H9 (cell line): ENCODE measurements around the gene CDK16. TPM values are rescaled to one million over a fixed set of nuclear protein-coding genes. Genes with fewer than 3 reads are reported as not detected.

ENCODE experiments used
- DNase-seq: peaks from one replicate; pipeline ENCODE4 v3.0.0-alpha.2; 2017
- H2AFZ ChIP-seq: one replicate; pipeline ENCODE4 v1.6.1; 2013; ENCODE audit warnings: mild to moderate bottlenecking, low read length, control low read depth, moderate library complexity
- H2AK5ac ChIP-seq: 2 replicates; pipeline ENCODE4 v1.6.1; 2013; ENCODE audit warnings: low read length, control low read depth, mixed read lengths; ENCODE audit not compliant: insufficient read length
- H2BK120ac ChIP-seq: one replicate; pipeline ENCODE4 v1.6.1; 2013; ENCODE audit warnings: low read depth, mild to moderate bottlenecking, low read length, control low read depth, inconsistent platforms; ENCODE audit not compliant: poor library complexity, severe bottlenecking
- H2BK12ac ChIP-seq: 2 replicates; pipeline ENCODE4 v1.6.1; 2013; ENCODE audit warnings: low read length, control low read depth, mixed read lengths, low read depth; ENCODE audit not compliant: insufficient read length
- H2BK15ac ChIP-seq: 2 replicates; pipeline ENCODE4 v1.6.1; 2013; ENCODE audit warnings: low read depth, low read length, control low read depth
- H2BK20ac ChIP-seq: one replicate; pipeline ENCODE4 v1.6.1; 2013; ENCODE audit warnings: low read depth, mild to moderate bottlenecking, low read length, control low read depth, inconsistent platforms; ENCODE audit not compliant: poor library complexity, severe bottlenecking
- H2BK5ac ChIP-seq: 2 replicates; pipeline ENCODE4 v1.6.1; 2013; ENCODE audit warnings: low read length, control low read depth, mixed read lengths; ENCODE audit not compliant: insufficient read length
- H3K14ac ChIP-seq: 2 replicates; pipeline ENCODE4 v1.6.1; 2013; ENCODE audit warnings: low read length, control low read depth; ENCODE audit not compliant: insufficient read depth
- H3K18ac ChIP-seq: 2 replicates; pipeline ENCODE4 v1.6.1; 2013; ENCODE audit warnings: low read depth, mild to moderate bottlenecking, mixed read lengths, low read length, control low read depth; ENCODE audit not compliant: insufficient read length
- H3K23ac ChIP-seq: 2 replicates; pipeline ENCODE4 v1.6.1; 2013; ENCODE audit warnings: low read length, control low read depth, mixed read lengths, low read depth; ENCODE audit not compliant: insufficient read length
- H3K23me2 ChIP-seq: 2 replicates; pipeline ENCODE4 v1.6.1; 2013; ENCODE audit warnings: low read depth, mild to moderate bottlenecking, mixed read lengths, low read length, control low read depth; ENCODE audit not compliant: insufficient read length, poor library complexity, severe bottlenecking
- H3K27ac ChIP-seq: 2 replicates; pipeline ENCODE4 v1.5.1; 2013; ENCODE audit warnings: low read length, control low read depth, mixed read lengths, low read depth; ENCODE audit not compliant: insufficient read length
- H3K27me3 ChIP-seq: 2 replicates; pipeline ENCODE4 v1.6.1; 2013; ENCODE audit warnings: low read length, control low read depth, inconsistent platforms; ENCODE audit not compliant: insufficient read depth
- H3K4ac ChIP-seq: 2 replicates; pipeline ENCODE4 v1.6.1; 2013; ENCODE audit warnings: low read depth, mild to moderate bottlenecking, control low read depth, inconsistent platforms, low read length, moderate library complexity
- H3K4me1 ChIP-seq: 2 replicates; pipeline ENCODE4 v1.6.1; 2013; ENCODE audit warnings: low read length, control low read depth, inconsistent platforms; ENCODE audit not compliant: insufficient read depth
- H3K4me2 ChIP-seq: 2 replicates; pipeline ENCODE4 v1.6.1; 2013; ENCODE audit warnings: low read length, control low read depth, mixed read lengths; ENCODE audit not compliant: insufficient read length, insufficient read depth
- H3K56ac ChIP-seq: 2 replicates; pipeline ENCODE4 v1.6.1; 2013; ENCODE audit warnings: low read depth, mild to moderate bottlenecking, mixed read lengths, low read length, control low read depth; ENCODE audit not compliant: insufficient read length
- H3K79me1 ChIP-seq: 2 replicates; pipeline ENCODE4 v1.6.1; 2013; ENCODE audit warnings: low read depth, mild to moderate bottlenecking, moderate library complexity, low read length, control low read depth, inconsistent platforms; ENCODE audit not compliant: insufficient read depth, poor library complexity, severe bottlenecking
- H3K79me2 ChIP-seq: 2 replicates; pipeline ENCODE4 v1.6.1; 2013; ENCODE audit warnings: low read length, control low read depth, inconsistent platforms; ENCODE audit not compliant: insufficient read depth
- H3K9ac ChIP-seq: 2 replicates; pipeline ENCODE4 v1.6.1; 2013; ENCODE audit warnings: low read length, control low read depth, mixed read lengths; ENCODE audit not compliant: insufficient read length; ENCODE audit errors: extremely low read depth
- H3K9me3 ChIP-seq: one replicate; pipeline ENCODE4 v1.6.1; 2013; ENCODE audit warnings: low read depth, low read length, inconsistent platforms; ENCODE audit not compliant: control insufficient read depth
- H3T11ph ChIP-seq: one replicate; pipeline ENCODE4 v1.6.1; 2013; ENCODE audit warnings: mild to moderate bottlenecking, low read length, control low read depth, inconsistent platforms
- H4K20me1 ChIP-seq: one replicate; pipeline ENCODE4 v1.6.1; 2013; ENCODE audit not compliant: control insufficient read depth, insufficient read length, insufficient read depth
- H4K5ac ChIP-seq: 2 replicates; pipeline ENCODE4 v1.6.1; 2013; ENCODE audit warnings: low read depth, mild to moderate bottlenecking, mixed read lengths, low read length, control low read depth; ENCODE audit not compliant: insufficient read length
- H4K8ac ChIP-seq: replicated peaks from 2 replicates; pipeline ENCODE4 v1.6.1; 2013; ENCODE audit warnings: low read length, control low read depth, mixed read lengths, low read depth; ENCODE audit not compliant: insufficient read length
- H4K91ac ChIP-seq: 2 replicates; pipeline ENCODE4 v1.6.1; 2013; ENCODE audit warnings: low read depth, mild to moderate bottlenecking, moderate library complexity, mixed read lengths, low read length, control low read depth; ENCODE audit not compliant: insufficient read length
- H3K27ac Mint-ChIP-seq, 3 experiments: 2 replicates in 2 of 3; 3 replicates in 1 of 3; pipeline ENCODE4 v1.8.0; 2020 to 2021; ENCODE audit warnings: mixed read lengths in 3 of 3, mild to moderate bottlenecking in 1 of 3, moderate library complexity in 1 of 3
- H3K27me3 Mint-ChIP-seq: 2 replicates; pipeline ENCODE4 v1.8.0; 2021; ENCODE audit warnings: low read depth, mild to moderate bottlenecking, moderate library complexity, mixed read lengths
- H3K36me3 Mint-ChIP-seq, 3 experiments: 2 replicates in 2 of 3; 3 replicates in 1 of 3; pipeline ENCODE4 v1.8.0; 2020 to 2021; ENCODE audit warnings: low read depth in 3 of 3, mixed read lengths in 3 of 3; ENCODE audit not compliant: insufficient read depth in 1 of 3
- H3K4me1 Mint-ChIP-seq, 2 experiments: 2 replicates each; pipeline ENCODE4 v1.8.0; 2020; ENCODE audit warnings: mixed read lengths in 2 of 2
- H3K4me3 Mint-ChIP-seq, 2 experiments: 2 replicates in 1 of 2; 3 replicates in 1 of 2; pipeline ENCODE4 v1.8.0; 2020 to 2021; ENCODE audit warnings: mild to moderate bottlenecking in 2 of 2, mixed read lengths in 2 of 2, moderate library complexity in 1 of 2
- H3K9me3 Mint-ChIP-seq, 2 experiments: 2 replicates in 1 of 2; 3 replicates in 1 of 2; pipeline ENCODE4 v1.8.0; 2020; ENCODE audit warnings: mild to moderate bottlenecking in 2 of 2, mixed read lengths in 2 of 2, moderate library complexity in 1 of 2
- CTCF ChIP-seq: fragments of 200-600 bp; sonication (generic); conservative IDR thresholded peaks from 3 replicates; pipeline ENCODE4 v1.8.0; 2021; ENCODE audit warnings: antibody characterized with exemption, mild to moderate bottlenecking
- WGBS: extraction: QIAGEN DNeasy Blood & Tissue Kit; methylation state at CpG from one replicate; pipeline ENCODE4 v1.1.7; 2013; ENCODE audit warnings: missing lambda C conversion rate, low lambda C conversion rate, mixed read lengths; ENCODE audit not compliant: insufficient read length; ENCODE audit errors: extremely low coverage; 5-methylcytosine and 5-hydroxymethylcytosine counted together
- total RNA-seq: library from RNA; stranded (reverse); gene quantifications from 2 replicates; pipeline ENCODE4 v1.2.1, GENCODE V29; 2021

The CDK16 gene
- total RNA-seq, 1 experiment from 2014 or later: 226 TPM

GRCh38 chrX:47198687-47199080, 19.8 kb upstream of the CDK16 start:
- H3K56ac ChIP-seq: no peak overlapping the region
- H4K8ac ChIP-seq: no peak overlapping the region
- Mint-ChIP-seq H3K4me3 (peak overlapping the region in 1 of 2 experiments; percentile 97; a peak in 2 of 5 replicates), H3K9me3 (peaks cover 0 to 2% of the 10 kb centered on the region in 2 experiments; a peak in 3 of 5 replicates), H3K27me3 (no peaks in the 10 kb centered on the region), H3K27ac (peak overlapping the region; percentile 91 to 97 (median 94); a peak in 6 of 7 replicates), H3K36me3 (peaks cover 89 to 94% (median 92%) of the 10 kb centered on the region in 3 experiments), H3K4me1 (peaks cover 42 to 48% of the 10 kb centered on the region in 2 experiments)
- H3K9ac ChIP-seq: no peak overlapping the region
- no peak overlapping the region for H2BK5ac ChIP-seq
- no peak overlapping the region for H4K5ac ChIP-seq
- H3K23me2 ChIP-seq: peaks cover 10% of the 10 kb centered on the region
- peaks cover 15% of the 10 kb centered on the region; the same call in 1 of the 2 replicates for H3K4me1 ChIP-seq
- H3K23ac ChIP-seq: no peak overlapping the region
- H3K9me3 ChIP-seq: no peaks in the 10 kb centered on the region
- peak overlapping the region; percentile 38 for H4K91ac ChIP-seq
- no peak overlapping the region for H3K14ac ChIP-seq
- no peak overlapping the region for H2AK5ac ChIP-seq
- H3K79me2 ChIP-seq: peaks cover 38% of the 10 kb centered on the region; the same call in 1 of the 2 replicates
- H3K18ac ChIP-seq: no peak overlapping the region
- no peak overlapping the region; the same call in 1 of the 2 replicates for H3K4ac ChIP-seq
- H2AFZ ChIP-seq: no peak overlapping the region
- H2BK20ac ChIP-seq: no peak overlapping the region
- H2BK12ac ChIP-seq: no peak overlapping the region
- no peak for TF ChIP-seq CTCF
- H3K79me1 ChIP-seq: peaks cover 15% of the 10 kb centered on the region
- no CpG with 5 or more reads among the region's 15 CpGs for WGBS
- no peak overlapping the region for H2BK120ac ChIP-seq
- no peaks in the 10 kb centered on the region for H3K27me3 ChIP-seq
- no peak overlapping the region for H3T11ph ChIP-seq
- H4K20me1 ChIP-seq: no peaks in the 10 kb centered on the region
- DNase-seq: no peak
- no peak overlapping the region for H3K27ac ChIP-seq
- H3K4me2 ChIP-seq: no peak overlapping the region
- no peak overlapping the region for H2BK15ac ChIP-seq
